HAP-1 (cell line): ENCODE measurements around the gene TNFRSF18.

Source experiments
- DNase-seq, 2 experiments: peaks; one replicate each; pipeline ENCODE4 v3.0.0-alpha.2; 2016 to 2020; ENCODE audit warnings: low spot score in 2 of 2
- H3K27me3 ChIP-seq: fragments of 250-450 bp; sonication (Bioruptor Pico); 2 replicates; pipeline ENCODE4 v1.5.1; 2020; ENCODE audit warnings: low read depth, mild to moderate bottlenecking, moderate library complexity
- H3K36me3 ChIP-seq: fragments of 250-450 bp; sonication (Bioruptor Pico); replicated peaks from 2 replicates; pipeline ENCODE4 v1.5.1; 2020; ENCODE audit warnings: mild to moderate bottlenecking
- H3K4me1 ChIP-seq: fragments of 250-450 bp; sonication (Bioruptor Pico); 2 replicates; pipeline ENCODE4 v1.5.1; 2020; ENCODE audit warnings: mild to moderate bottlenecking
- H3K4me3 ChIP-seq: fragments of 250-450 bp; sonication (Bioruptor Pico); 2 replicates; pipeline ENCODE4 v1.5.1; 2020; ENCODE audit warnings: mild to moderate bottlenecking, moderate library complexity
- H3K9me3 ChIP-seq: fragments of 250-450 bp; sonication (Bioruptor Pico); 2 replicates; pipeline ENCODE4 v1.5.1; 2020; ENCODE audit warnings: mild to moderate bottlenecking, moderate library complexity
- in situ Hi-C: fragments of 300-500 bp; cut with MboI; formaldehyde crosslinking; loops from 3 replicates; pipeline ENCODE4 v1.14.3; 2020; ENCODE audit warnings: low sequenced_read_pairs, inconsistent platforms, mixed read lengths

The TNFRSF18 gene

DNA sequence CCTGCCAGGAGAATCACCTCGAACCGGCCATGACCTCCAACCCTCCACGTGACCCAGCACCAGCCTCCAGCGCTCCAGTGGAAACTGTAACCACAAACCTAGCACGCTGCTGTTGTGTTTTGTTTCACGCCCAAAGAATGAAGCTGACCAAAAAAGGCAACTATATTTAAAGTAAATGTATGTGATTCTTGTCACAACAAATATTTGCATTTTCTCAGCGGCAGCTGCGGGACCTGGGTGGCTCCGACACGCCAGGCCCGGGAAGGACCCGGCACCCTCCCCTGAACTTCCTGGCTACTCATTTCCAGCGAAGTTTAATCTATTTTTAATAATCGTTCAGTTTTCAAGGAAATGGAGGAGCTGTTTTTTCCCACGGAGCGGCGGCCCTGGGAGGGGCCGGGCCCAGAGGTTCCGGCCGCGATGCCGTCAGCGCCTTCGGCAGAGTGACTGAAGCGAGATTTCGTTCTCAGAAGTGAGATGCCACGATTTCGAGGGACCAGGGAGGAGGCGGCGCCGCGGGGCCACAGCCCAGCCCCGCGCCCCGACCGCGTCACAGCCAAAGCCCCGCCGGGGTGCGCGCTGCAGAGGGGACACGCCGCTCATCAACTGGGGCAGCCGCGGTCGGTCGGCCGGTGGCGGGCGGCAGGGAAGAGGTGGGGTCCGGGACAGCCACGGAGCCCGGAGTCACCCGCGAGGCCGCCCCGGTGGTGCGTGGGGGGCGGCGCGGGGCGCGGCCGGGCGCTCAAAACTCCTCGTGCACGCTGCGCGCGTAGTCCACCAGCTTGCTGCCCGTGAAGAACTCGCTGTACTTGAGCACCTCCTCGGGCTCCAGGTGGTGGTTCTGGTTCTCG, 10.6 kb upstream of the TNFRSF18 start:
- Histone ChIP-seq H3K27me3 (no peaks in the 10 kb centered on the region), H3K4me3 (no peak overlapping the region), H3K9me3 (no peaks in the 10 kb centered on the region), H3K4me1 (no peaks in the 10 kb centered on the region), H3K36me3 (peaks cover 17% of the 10 kb centered on the region)
- in situ Hi-C loops: no loop called here
- DNase-seq: no peak

DNA sequence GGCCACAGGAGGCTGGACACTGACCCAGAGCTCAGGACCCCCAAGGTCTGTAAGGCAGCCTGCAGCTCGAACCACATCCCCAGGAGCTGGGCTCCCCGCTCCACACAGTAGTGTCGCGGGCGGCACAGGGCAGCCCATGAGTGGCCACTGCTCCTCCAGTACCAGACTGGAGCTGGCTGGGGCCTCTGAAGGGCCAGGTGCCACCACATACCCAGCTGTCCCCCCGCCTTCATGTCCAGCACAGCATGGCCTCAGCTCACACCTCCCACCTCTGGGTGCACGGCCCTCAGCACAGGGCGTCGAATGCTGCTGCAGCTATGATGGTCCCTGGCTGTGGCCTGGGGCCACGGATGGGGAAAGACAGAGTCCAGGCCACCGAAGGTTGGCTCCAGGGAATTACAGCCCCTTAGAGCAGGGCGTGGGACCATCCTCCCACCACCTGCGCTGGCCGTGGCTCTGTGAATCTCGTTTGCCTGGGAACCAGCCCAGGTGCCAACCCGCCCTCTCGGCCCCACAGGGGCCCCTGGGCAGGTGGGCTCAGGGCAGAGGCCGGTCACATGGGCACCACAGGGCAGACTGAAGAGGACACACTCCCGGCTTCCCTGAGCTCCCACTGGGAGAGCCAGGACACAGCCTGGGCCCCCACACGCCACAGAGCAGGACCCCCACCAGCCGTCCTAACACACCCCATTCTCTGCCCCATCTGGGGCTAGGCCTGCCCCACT, 9.7 kb upstream of the TNFRSF18 start:
- no peak for DNase-seq
- no peaks in the 10 kb centered on the region for H3K27me3 ChIP-seq
- no peaks in the 10 kb centered on the region for H3K4me1 ChIP-seq
- no peaks in the 10 kb centered on the region for H3K9me3 ChIP-seq
- in situ Hi-C loops: no loop called here
- H3K36me3 ChIP-seq: peaks cover 11% of the 10 kb centered on the region
- H3K4me3 ChIP-seq: no peak overlapping the region

DNA sequence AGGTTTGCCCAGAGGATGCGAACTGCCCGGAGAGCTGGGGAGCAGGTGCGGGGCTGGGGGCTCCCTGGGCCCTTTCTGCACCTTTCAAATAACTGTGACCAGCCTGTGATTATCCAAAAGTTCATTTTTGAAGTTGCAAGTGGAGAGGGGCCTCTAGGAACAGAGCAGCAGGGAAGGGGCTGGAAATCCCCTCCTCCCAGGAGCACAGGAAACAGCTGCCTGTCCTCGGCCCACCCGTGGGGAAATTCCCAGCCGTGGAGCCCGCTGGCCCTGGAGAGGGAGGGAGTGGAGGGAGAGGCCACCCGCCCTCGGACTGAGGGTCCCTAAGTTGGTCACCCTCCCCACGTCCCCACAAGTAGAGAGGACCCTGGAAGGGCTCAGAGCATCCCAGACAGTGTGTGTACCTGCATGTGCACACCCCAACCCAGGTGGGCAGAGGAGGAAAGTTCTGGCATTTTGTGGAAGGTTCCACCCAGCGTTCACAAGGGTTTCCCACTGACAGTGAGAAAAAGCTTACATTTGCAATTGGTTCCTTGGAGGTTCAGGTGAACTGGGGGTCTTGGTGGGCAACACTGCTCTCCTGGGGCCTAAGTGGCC, 8.8 kb upstream of the TNFRSF18 start:
- H3K4me3 ChIP-seq: no peak overlapping the region
- DNase-seq: no peak
- H3K36me3 ChIP-seq: peaks cover 9% of the 10 kb centered on the region
- in situ Hi-C loops: no loop called here
- H3K4me1 ChIP-seq: no peaks in the 10 kb centered on the region
- H3K9me3 ChIP-seq: no peaks in the 10 kb centered on the region
- H3K27me3 ChIP-seq: no peaks in the 10 kb centered on the region

DNA sequence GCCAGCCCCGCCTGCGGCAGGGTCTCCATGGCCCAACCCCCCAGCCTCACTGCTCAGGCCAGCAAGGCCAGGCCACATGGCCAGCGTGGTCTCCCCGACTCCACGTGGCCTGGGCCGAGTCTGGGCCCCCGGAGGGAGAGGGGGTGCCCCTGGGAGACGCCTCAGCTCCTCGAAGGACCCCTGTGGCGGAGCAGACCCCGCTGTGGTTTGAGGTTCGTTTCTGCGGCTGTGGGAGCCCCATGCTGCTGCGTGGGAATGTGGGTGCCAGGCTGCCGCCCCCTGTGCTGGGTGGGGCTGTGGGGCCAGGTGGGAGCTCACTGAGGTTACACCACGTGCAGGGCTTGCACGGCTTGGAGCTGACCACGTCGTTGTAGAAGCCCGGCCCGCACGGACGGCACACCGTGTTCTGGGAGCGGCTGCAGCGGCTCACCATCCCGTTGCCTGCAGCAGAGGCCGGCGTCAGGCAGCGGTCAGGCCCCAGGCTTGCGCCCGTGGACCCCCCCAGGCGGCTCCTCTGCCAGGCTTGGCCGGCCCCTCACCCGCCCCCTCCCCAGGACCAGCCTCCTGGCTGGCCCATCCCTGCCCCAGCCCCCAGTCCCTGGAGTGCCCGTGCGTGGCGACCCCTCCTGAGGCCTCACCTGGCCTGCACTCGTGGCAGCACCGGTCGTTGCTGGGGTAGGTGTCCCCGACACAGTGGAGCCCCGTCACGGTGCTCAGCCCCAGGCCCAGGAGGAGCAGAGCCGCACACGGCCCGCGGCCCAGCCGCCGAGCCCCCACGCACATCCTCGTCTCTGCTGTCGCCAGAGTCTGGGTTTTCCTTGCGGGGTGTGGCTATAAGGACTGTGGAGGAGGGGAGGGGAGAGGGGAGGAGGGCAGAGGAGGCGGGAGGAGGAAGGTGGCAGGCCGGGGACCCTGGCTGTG, 7.2 kb upstream of the TNFRSF18 start, which contains the start of gene TNFRSF4:
Gene TNFRSF4 (minus strand): TSS at position 809 of the 921 bp plus-strand sequence. CDS start 26 bp downstream, at position 783.
- Histone ChIP-seq H3K4me1 (no peaks in the 10 kb centered on the region), H3K4me3 (no peak within 1 kb of the TSS)
- no peak for DNase-seq

DNA sequence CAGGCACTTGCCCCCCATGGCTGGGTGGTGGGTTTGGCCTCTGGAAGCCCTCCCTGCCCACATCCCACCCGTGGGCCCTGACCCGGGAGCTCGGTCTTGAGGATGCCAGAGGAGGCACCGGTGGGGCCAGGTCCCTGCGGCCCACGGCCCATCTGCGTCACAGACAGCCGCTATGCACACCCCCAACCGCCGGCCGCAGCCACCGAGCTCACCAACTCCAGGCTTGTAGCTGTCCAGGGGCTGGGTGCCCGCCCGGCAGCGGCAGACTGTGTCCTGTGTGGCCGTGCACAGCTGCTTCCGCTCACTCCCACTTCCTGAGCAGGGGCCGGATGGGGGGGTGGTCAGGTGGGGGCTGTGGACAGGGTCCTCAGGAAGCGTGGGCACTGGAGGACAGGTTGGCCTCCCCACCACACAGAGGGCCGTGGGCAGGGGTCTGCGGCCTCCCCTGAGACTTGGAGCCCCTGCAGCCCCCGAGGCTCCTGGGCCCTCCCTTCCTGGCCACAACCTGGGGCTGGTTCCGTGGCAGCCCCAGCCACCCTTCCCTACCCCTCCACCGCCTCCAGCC, 6.5 kb upstream of the TNFRSF18 start:
- no peak for DNase-seq
- no peaks in the 10 kb centered on the region for H3K27me3 ChIP-seq
- in situ Hi-C loops: no loop called here
- no peak overlapping the region for H3K4me3 ChIP-seq
- no peaks in the 10 kb centered on the region; the same call in 1 of the 2 replicates for H3K36me3 ChIP-seq
- no peaks in the 10 kb centered on the region for H3K4me1 ChIP-seq
- no peaks in the 10 kb centered on the region for H3K9me3 ChIP-seq

More for the DNA sequence above, 7.2 kb upstream of the TNFRSF18 start, which contains the start of gene TNFRSF4:
- Histone ChIP-seq H3K27me3 (no peaks in the 10 kb centered on the region), H3K36me3 (peaks cover 7% of the 10 kb centered on the region), H3K9me3 (no peaks in the 10 kb centered on the region)
- in situ Hi-C loops: no loop called here

DNA sequence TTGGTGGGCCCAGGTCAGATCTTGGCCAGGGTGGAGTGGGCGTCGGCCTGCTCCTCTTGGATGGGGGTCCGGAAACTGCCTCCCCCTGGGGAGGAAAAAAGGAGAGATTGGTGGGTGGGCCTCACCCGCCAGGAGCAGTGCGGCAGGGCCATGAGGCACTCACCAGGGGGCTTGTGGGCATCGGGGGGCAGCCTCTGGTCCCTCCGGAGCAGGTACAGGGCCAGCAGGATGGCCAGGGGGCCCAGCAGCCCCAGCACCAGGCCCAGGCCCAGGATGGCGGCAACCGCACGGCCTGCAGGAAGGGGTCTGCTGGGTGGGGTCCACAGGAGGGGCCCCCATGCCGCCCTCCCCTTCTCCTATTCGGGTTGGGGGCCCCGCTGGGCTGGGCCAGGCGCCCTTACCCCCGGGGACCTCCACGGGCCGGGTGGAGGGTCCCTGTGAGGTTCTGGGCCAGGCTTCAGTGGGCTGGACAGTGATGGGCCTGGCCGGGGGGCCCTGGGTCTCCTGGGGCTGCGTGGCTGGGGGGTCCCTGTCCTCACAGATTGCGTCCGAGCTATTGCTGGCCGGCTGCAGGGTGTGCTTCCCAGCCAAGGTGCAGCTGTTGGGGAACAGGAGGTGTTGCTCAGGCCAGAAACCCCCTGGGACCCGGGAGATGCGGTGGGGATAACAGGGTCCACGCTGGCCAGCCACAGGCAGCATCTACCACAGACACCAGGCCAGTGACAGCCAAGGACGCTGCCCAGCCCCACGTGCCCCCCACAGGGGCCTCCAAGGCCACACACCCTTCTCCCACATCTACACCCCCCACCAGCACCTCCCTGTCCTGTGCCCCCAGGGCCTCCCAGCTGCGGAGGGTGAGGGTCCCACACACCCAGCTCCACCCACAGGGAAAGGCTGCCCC, 5.4 kb upstream of the TNFRSF18 start:
- no peak for DNase-seq
- Histone ChIP-seq H3K4me1 (no peaks in the 10 kb centered on the region), H3K36me3 (no peaks in the 10 kb centered on the region; the same call in 1 of the 2 replicates), H3K9me3 (no peaks in the 10 kb centered on the region), H3K27me3 (no peaks in the 10 kb centered on the region), H3K4me3 (no peak overlapping the region)
- in situ Hi-C loops: no loop called here

DNA sequence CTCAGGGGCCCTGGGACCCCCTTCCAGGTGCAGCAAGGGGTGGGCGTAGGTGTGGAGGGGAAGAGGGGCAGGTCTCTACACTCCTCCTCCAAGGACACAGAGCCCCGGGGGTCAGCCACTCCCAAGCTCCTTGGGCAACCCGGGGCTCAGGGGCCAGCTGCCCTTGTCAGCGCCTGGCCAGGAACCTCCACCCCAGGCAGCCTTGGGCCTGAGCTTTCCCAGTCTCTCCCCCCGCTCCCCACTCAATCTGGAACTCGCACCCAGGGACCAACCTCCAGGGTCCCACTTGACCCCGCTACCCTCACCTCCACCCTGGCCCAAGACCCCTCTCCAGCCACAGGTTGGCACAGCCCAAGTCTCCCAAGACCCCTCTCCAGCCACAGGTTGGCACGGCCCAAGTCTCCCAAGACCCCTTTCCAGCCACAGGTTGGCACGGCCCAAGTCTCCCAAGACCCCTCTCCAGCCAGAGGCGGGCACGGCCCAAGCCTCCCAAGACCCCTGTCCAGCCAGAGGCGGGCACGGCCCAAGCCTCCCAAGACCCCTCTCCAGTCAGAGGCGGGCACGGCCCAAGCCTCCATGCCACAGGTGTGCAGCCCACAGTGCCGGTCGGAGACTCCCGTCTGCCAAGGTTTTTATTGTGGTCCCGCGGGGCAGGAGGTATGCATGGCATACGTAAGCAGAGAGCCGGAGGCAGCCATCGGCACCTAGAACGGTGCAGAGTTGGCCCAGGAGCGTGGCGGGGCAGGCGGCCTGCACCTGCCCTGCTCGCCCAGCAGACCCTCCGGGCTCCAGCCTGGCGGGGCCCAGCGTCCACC, 4.5 kb upstream of the TNFRSF18 start:
- H3K9me3 ChIP-seq: no peaks in the 10 kb centered on the region
- in situ Hi-C loops: no loop called here
- H3K4me1 ChIP-seq: no peaks in the 10 kb centered on the region
- no peaks in the 10 kb centered on the region for H3K27me3 ChIP-seq
- DNase-seq: no peak
- H3K4me3 ChIP-seq: no peak overlapping the region
- H3K36me3 ChIP-seq: no peaks in the 10 kb centered on the region

DNA sequence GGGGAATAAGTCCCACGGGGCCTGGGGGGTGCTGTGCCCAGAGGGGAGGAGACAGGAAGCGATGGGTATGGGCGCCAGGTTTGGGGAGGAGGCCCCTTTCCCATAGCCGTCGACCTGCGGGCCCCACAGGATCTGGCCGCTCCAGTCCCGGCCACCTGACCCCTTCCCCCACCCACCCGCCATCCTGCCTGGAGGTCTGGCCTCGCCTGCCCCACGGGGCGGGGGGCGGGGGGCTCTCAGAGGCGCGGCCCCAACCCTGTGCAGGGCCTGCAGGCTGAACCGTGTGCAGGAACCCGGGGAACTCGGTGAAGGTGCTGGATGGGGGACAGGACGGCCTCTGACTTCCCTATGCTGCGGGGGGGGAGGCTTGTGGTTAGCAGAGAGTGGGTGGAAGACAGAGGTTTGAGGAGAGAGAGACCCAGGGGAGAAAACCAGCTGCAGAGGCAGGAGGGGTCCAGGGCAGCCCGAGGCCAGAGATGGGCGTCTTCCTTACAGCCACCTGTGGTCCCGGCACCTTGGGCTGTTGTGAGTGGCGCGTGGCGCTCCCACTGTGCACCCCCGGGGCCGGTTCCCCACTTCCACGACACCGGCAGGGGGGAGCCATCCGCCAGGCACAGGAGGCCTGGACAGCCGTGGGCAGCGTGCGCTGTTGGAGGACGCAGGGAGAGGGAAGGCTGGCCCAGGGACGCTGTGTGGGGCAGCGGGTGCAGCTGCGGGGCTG, 2.5 kb upstream of the TNFRSF18 start:
- no peak for DNase-seq
- Histone ChIP-seq H3K9me3 (no peaks in the 10 kb centered on the region), H3K4me1 (no peaks in the 10 kb centered on the region), H3K27me3 (no peaks in the 10 kb centered on the region), H3K36me3 (no peaks in the 10 kb centered on the region), H3K4me3 (no peak overlapping the region)
- in situ Hi-C loops: no loop called here

DNA sequence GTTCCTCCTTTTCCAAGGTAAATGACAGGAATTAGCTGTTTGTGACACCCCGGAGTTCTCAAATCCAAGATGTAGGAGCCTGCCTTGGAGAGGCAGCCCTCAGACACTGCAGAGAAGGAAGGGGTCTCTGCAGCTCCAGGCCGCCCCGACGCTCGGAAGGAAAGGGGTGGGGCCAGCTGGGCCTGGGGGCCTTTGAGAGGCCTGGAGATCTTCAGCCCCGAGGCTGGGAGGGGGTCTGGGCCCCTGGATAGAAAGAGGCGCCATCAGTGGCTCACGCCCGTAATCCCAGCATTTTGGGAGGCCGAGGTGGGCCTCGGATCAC, 1.1 kb upstream of the TNFRSF18 start:
- Histone ChIP-seq H3K36me3 (no peaks in the 10 kb centered on the region), H3K9me3 (no peaks in the 10 kb centered on the region), H3K4me1 (no peaks in the 10 kb centered on the region), H3K4me3 (no peak overlapping the region), H3K27me3 (no peaks in the 10 kb centered on the region)
- DNase-seq: no peak
- in situ Hi-C loops: no loop called here

DNA sequence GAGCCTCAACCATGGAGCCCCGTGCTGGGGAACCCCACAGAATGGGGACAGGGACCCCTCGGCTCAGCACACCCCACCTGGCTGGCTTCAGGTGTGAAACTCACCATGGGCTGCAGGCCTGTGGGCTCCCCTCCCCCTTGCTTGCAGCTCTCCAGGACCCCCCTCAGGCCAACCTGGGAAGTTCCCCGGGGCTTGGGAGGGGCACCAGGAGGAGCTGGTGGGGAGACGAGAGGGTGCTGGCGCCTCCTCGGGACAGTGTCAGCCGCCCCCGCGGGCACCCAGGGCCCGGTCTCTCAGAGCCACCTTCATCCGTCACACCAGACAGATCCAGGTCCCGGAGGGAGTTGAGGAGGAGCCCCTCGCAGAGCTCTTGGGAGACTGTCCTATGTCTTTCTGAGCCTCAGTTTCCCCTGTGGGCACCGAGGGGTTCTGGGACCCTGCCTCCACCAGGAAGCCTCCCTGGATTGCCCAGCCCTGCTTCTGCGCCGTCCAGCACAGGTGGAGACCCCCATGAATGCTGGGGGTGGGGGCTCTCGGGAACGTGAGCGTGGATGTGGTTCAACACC, 657 bp upstream of the TNFRSF18 start:
- no peaks in the 10 kb centered on the region for H3K4me1 ChIP-seq
- no peaks in the 10 kb centered on the region for H3K36me3 ChIP-seq
- H3K9me3 ChIP-seq: no peaks in the 10 kb centered on the region
- no peaks in the 10 kb centered on the region for H3K27me3 ChIP-seq
- H3K4me3 ChIP-seq: no peak overlapping the region
- no peak for DNase-seq
- in situ Hi-C loops: no loop called here

DNA sequence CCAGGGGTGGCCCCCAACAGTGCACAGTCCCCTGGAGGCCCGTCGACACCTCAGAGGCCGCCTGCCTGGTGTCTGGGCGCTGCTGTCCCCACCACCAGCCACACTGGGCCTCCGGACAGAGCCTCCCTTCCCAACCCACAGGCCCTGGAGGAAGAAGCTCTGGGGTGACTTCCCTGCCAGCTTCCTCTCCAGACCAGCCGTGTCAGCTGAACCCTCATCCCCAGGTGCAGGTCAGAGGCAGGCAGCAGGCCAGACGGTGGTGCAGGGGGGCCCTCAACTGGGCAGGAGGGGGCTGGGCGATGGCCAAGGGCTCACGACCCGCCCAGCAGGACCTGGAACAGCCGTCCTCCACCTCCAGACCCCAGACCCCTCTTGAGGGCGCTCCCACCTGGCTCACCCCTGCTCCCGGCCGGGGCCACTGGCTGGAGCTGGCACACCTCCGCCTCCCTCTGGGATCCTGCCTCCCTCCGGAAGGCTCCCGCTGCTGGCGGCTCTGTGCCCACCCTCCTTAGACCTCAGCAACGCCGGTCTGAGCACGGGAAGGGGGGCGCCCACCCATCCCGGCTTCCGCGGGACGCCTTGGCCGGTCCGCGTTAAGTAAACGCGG, 520 bp downstream of the TNFRSF18 start:
- no peak overlapping the region for H3K4me3 ChIP-seq
- no peaks in the 10 kb centered on the region for H3K9me3 ChIP-seq
- H3K27me3 ChIP-seq: no peaks in the 10 kb centered on the region
- H3K36me3 ChIP-seq: no peaks in the 10 kb centered on the region
- in situ Hi-C loops: no loop called here
- H3K4me1 ChIP-seq: no peaks in the 10 kb centered on the region
- DNase-seq: no peak
